ENCODE results near the gene FAM163B. TPM values are rescaled to one million over a fixed set of nuclear protein-coding genes. Genes with fewer than 3 reads are reported as not detected.

Gene FAM163B
- total RNA-seq, 2 experiments from 2014 or later = not detected

DNA sequence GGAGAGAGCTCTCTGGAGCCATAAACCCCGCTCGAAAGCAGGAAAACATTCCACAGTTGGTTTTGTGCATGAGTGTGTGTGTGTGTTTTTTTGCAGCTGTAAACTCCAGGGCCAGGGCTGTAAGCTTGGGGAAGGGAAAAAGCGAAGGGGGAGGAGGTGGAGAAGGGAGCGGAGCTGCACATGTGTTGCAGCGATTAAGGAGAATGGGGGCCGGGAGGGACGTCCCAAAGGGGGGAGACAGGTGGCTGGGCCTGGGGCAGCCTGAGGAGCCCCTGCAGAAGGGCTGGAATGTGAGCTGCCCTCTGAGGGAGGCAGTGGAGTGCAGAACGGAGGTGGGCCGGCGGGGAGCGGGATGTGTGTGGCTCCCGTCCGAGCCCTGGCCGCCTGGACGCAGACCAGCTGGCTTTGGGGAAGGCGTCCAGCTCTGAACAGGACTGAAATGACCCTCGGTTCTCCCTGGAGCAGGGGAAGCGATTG is 81.7 kb downstream of the FAM163B start:
- Mint-ChIP-seq H3K36me3 (no peaks in the 10 kb centered on the region), H3K4me3 (no peak overlapping the region), H3K9me3 (no peaks in the 10 kb centered on the region), H3K27me3 (no peaks in the 10 kb centered on the region), H3K27ac (no peak overlapping the region), H3K4me1 (no peaks in the 10 kb centered on the region)
- DNase-seq = no peak
- no peak for ATAC-seq (ENCODE audit: low read depth)
- POLR2A ChIA-PET = no interaction called here

Other genes starting within 250 kb of the FAM163B start
- 100 to 1,000 TPM; 160 to 161 TPM for gene SURF4, start 233.3 kb downstream of the FAM163B start, total RNA-seq
- under 1 TPM; 0.17 to 0.91 TPM for gene STKLD1, start 233.0 kb downstream of the FAM163B start, total RNA-seq
- gene REXO4, start 191.4 kb downstream of the FAM163B start, total RNA-seq = 10 to 100 TPM; 28.9 to 30.8 TPM
- gene ADAMTS13, start 187.0 kb downstream of the FAM163B start, total RNA-seq = 1 to 10 TPM; 3.2 to 3.5 TPM
- 1 to 10 TPM; 2.2 to 2.3 TPM for gene CACFD1, start 149.4 kb downstream of the FAM163B start, total RNA-seq
- gene SLC2A6, start 130.3 kb downstream of the FAM163B start, total RNA-seq = 1 to 10 TPM; 6.3 to 7.1 TPM
- not detected for gene MYMK, start 84.4 kb downstream of the FAM163B start, total RNA-seq
- under 1 TPM; 0.17 to 0.20 TPM for gene ADAMTSL2, start 74.7 kb downstream of the FAM163B start, total RNA-seq
- gene DBH, start 27.0 kb upstream of the FAM163B start, total RNA-seq = not detected
- gene SARDH, start 129.0 kb upstream of the FAM163B start, total RNA-seq = 1 to 10 TPM; 1.6 to 2.3 TPM

Measured in activated naive CD8-positive, alpha-beta T cell treated with anti-CD3 and anti-CD28 coated beads, Interleukin-2, amount 10 ng/mL, durations not matched to agents 7 days and 5 days (primary cell).